ENCODE results near the gene LSM2. TPM values are rescaled to one million over a fixed set of nuclear protein-coding genes. Genes with fewer than 3 reads are reported as not detected.

LSM2 gene
- polyA plus RNA-seq, 1 experiment: 34.2 TPM

GRCh38 chr6:31775633-31776484 lies 30.9 kb downstream of the LSM2 start:
- TF ChIP-seq CTCF (IDR thresholded peaks at IDR 0.05; ENCODE audit: low read depth, low read length): no peak
- H3K9me3 ChIP-seq (ENCODE audit: control insufficient read depth, insufficient read depth, low read length): no peaks in the 10 kb centered on the region
- no peak for DNase-seq (ENCODE audit: low read depth, low spot score)
- H3K27ac ChIP-seq (ENCODE audit: low read depth, low read length): no peak overlapping the region
- ChIA-PET CTCF (interaction anchor here (0.6 to 1.3 kb wide), 2 partner anchors 15 to 38 kb away, joined by 3 to 4 read pairs; no protein-coding TSS in a partner anchor), POLR2A (interaction anchor here (1.2 kb wide), 1 partner anchor 52 kb away, joined by 3 read pairs; the partner anchor contains the start of gene HSPA1B)
- no peaks in the 10 kb centered on the region for H3K27me3 ChIP-seq (ENCODE audit: control insufficient read depth, insufficient read depth, low read length)
- no peak overlapping the region for H3K4me3 ChIP-seq (ENCODE audit: low read depth, low read length)

- no peak overlapping the region for H3K27ac ChIP-seq (ENCODE audit: low read depth, low read length)
- ChIA-PET POLR2A (interaction anchor here (1.2 kb wide), 1 partner anchor 52 kb away, joined by 3 read pairs; the partner anchor contains the start of gene HSPA1B), CTCF (interaction anchor here (0.6 to 1.3 kb wide), 2 partner anchors 16 to 37 kb away, joined by 3 to 4 read pairs; no protein-coding TSS in a partner anchor)
- no peak for DNase-seq (ENCODE audit: low read depth, low spot score)
- no peak overlapping the region for H3K4me3 ChIP-seq (ENCODE audit: low read depth, low read length)
- H3K27me3 ChIP-seq (ENCODE audit: control insufficient read depth, insufficient read depth, low read length): no peaks in the 10 kb centered on the region
- no peak for TF ChIP-seq CTCF (IDR thresholded peaks at IDR 0.05; ENCODE audit: low read depth, low read length)
- H3K9me3 ChIP-seq (ENCODE audit: control insufficient read depth, insufficient read depth, low read length): no peaks in the 10 kb centered on the region
Measured at GRCh38 chr6:31775184-31775583, 31.6 kb downstream of the LSM2 start.

GRCh38 chr6:31771992-31772358 lies 34.8 kb downstream of the LSM2 start:
- H3K27ac ChIP-seq (ENCODE audit: low read depth, low read length): no peak overlapping the region
- ChIA-PET POLR2A (interaction anchor here (0.7 to 1.0 kb wide), 2 partner anchors 55 to 58 kb away, joined by 4 to 7 read pairs; partner anchors contain the start of gene HSPA1B), CTCF (interaction anchor here (0.6 to 1.9 kb wide), 4 partner anchors 18 to 58 kb away, joined by 3 to 7 read pairs (median 5); no protein-coding TSS in a partner anchor)
- TF ChIP-seq CTCF (IDR thresholded peaks at IDR 0.05; ENCODE audit: low read depth, low read length): no peak
- H3K4me3 ChIP-seq (ENCODE audit: low read depth, low read length): no peak overlapping the region
- no peak for DNase-seq (ENCODE audit: low read depth, low spot score)
- no peaks in the 10 kb centered on the region for H3K27me3 ChIP-seq (ENCODE audit: control insufficient read depth, insufficient read depth, low read length)
- no peaks in the 10 kb centered on the region for H3K9me3 ChIP-seq (ENCODE audit: control insufficient read depth, insufficient read depth, low read length)

GRCh38 chr6:31770860-31771259 lies 35.9 kb downstream of the LSM2 start:
- ChIA-PET CTCF (interaction anchor here (0.9 to 2.3 kb wide), 7 partner anchors 19 to 90 kb away, joined by 3 to 20 read pairs (median 7); partner anchors contain the start of genes LSM2 and LY6G5C), POLR2A (interaction anchor here (0.7 to 1.0 kb wide), 2 partner anchors 43 to 59 kb away, joined by 4 to 7 read pairs; no protein-coding TSS in a partner anchor)
- Histone ChIP-seq H3K27me3 (ENCODE audit: control insufficient read depth, insufficient read depth, low read length) (no peaks in the 10 kb centered on the region), H3K27ac (ENCODE audit: low read depth, low read length) (no peak overlapping the region), H3K4me3 (ENCODE audit: low read depth, low read length) (no peak overlapping the region), H3K9me3 (ENCODE audit: control insufficient read depth, insufficient read depth, low read length) (no peaks in the 10 kb centered on the region; the same call in 1 of the 2 replicates)
- TF ChIP-seq CTCF (IDR thresholded peaks at IDR 0.05; ENCODE audit: low read depth, low read length): no peak
- DNase-seq (ENCODE audit: low read depth, low spot score): no peak
